ENCODE data around the gene LCN6.
"Not testable (repeated sequence)": the region's sequence is repeated elsewhere in the genome, so short reads cannot be mapped to it uniquely, and the experiment has no call there.

LCN6 gene

GRCh38 chr9:136759001-136759400, 10.7 kb upstream of the LCN6 start:
- DNase-seq: no peak

DNA sequence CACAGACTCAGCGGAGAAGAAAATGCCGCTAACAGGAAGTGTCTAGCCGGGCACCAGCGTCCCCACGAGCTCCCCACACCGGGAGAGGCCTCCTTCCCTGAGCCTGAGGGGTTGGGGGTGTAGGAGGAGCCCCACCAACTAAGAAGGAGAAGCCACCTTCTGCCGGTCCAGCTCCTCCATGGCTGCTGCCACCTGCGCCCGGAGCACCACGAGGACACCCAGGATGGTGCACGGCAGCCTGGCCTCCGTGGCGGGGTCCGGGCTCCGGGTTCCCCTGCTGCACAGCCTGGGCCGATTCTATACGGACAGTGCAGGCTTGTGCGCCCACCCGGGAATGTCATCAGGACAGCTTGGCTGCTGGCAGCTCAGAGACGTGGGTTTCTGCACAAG, 9.4 kb upstream of the LCN6 start:
- no peak for DNase-seq

- no peak for DNase-seq
These were observed 9.0 kb upstream of the LCN6 start for GRCh38 chr9:136757328-136757727.

DNA sequence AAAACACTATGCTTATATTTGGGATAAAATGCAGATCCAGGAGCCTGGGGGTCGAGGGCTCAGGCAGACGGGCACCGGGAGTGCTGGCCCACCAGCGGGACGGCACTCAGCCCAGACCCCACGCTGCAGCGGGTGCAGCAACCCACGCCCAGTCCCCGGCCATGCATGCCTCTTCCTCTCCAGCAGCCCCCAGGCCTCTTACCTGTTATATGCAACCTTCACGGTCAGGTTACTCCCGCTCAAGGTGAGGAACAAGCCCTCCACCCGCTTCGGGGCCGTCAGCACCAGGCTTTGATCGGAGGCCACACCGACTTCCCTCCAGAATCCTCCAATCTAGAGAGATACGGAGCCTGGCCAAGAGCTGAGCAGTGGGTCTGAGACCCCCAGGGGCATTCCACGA, 8.5 kb upstream of the LCN6 start:
- no peak for DNase-seq

- DNase-seq: no peak
These were observed 7.8 kb upstream of the LCN6 start for GRCh38 chr9:136756134-136756438.

- not testable (repeated sequence) for DNase-seq
These were observed 7.2 kb upstream of the LCN6 start for GRCh38 chr9:136755302-136756133.

DNA sequence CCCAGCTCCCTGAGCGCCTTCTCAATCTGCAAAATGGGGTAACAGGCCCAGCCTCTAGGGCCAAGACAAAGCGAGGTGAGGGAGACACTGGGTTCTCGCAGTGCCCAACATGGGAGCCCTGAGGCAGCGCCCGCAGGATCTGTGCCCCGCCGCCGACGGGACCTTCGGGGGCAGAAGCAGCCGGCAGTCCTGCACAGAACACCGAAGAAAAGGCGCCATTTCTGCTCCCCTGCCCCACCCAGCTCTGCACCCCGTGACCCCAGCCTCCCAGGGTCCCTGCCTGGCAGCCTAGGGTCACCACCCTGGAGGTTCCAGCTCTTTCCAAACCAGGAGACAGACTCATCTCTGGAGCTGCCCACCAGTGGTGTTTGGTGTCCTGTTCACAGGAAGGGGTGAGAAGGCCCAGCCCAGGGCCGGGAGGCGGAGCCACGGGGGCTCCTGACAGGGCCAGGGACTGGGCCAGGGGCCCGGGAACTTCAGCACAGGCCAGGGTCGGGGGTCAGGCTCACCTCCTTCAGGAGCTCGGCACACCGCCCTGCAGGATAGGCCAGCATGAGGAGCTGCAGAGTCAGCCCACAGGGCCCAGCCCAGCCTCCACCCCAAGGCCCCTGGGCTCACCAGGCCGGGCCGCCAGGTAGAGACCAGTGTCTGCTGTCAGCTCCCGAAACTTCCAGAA, 6.4 kb upstream of the LCN6 start:
- no peak for DNase-seq

- no peak for DNase-seq
These were observed 5.8 kb upstream of the LCN6 start for GRCh38 chr9:136754059-136754572.

GRCh38 chr9:136753371-136754058, 5.2 kb upstream of the LCN6 start:
- DNase-seq: no peak

DNA sequence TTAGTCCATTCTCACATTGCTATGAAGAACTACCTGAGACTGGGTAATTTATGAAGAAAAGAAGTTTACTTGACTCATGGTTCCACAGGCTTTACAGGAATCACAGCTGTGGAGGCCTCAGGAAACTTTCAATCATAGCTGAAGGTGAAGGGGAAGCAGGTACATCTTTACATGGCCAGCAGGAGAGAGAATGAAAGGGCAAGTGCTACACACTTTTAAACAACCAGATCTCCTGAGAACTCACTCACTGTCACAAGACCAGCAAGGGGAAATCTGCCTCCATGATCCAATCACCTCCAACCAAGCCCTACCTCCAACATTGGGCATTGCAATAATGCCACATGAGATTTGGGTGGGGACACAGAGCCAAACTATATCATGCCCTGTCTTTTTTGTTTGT, 3.5 kb upstream of the LCN6 start:
- no peak for DNase-seq

DNA sequence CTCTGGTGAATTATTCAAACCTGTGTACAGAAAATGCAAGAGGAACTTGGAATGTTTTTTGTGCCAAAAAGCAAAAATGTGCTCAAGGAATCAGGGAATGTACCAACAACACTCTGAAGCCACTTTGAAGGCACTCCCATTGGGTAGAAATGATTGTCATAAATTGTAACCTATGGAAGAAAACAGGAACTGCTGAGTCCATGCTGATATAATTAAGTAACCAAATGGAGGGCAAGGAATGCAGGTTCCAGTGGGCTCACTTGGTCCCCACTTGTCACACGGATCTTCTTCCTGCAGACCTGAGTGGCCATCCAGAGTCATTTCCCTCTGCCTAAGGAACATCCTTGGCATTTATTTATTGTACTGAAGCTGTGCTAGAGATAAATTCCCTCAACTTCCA, 2.9 kb upstream of the LCN6 start:
- no peak for DNase-seq

DNA sequence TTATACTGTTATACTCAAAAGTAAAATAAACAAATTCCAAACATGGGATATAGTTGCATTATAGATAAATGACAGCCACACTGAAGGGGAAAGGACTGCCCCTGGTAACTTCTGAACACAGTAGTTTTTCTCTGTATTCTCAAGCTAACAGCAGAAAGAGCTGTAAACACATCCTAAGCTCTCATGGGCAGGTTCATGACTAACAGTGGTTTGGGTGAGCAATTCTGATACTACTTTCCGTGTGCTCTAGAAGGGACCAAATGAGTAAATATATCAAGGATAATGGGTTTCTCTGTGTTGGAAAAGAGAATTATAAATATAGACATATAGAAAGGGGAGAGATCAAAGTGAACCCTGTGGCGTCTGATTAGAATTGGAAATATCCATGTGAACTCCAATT, 2.2 kb upstream of the LCN6 start:
- no peak for DNase-seq

DNA sequence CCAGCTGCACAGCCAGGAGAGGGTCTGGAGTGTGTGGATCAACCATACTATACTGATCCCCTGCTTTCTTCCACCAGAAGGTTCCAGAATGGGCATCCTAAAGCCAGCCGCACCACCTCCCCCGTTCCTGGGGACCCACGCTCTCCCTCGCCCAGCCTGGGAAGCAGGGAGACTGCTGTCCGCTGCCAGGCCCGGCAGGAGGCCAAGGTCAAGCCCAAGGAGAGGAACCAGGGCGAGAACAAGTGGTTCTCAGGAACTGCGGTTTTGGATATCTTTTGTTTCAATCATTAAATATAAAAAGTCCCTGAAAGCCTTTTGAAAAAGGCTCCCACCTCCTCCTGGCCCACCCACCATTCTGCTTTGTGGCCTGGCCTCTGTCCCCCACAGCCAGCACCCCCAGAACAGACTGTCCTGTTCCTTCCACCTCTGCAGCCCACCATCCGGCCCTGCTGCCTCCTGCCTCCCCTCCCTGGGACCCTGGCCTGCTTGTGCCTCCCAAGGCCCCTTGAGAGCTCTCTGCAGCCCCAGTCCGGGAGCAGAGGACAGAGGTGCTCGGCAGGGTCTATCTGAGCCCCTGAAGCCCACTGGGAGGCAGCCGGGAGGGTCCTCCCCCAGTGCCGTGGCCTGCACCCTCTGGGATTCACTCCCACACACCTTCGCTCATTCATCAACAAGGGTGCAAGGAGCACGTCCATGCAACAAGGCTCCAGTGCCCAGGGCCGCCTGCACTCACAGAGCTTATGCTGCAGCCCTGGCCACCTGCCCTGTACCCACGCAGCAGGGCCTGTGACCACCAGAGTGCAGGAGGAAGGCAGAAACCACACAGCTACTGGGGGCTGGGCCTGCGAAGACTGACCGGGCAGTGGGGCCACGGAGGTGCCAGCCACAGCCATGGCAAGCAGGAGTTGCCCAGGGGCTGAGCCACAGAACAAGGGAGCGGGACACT, 614 bp upstream of the LCN6 start:
- no peak for DNase-seq

- DNase-seq: no peak
These were observed 914 bp downstream of the LCN6 start for GRCh38 chr9:136747161-136748060.

- no peak for DNase-seq
These were observed 1.7 kb downstream of the LCN6 start for GRCh38 chr9:136746621-136747020.

DNA sequence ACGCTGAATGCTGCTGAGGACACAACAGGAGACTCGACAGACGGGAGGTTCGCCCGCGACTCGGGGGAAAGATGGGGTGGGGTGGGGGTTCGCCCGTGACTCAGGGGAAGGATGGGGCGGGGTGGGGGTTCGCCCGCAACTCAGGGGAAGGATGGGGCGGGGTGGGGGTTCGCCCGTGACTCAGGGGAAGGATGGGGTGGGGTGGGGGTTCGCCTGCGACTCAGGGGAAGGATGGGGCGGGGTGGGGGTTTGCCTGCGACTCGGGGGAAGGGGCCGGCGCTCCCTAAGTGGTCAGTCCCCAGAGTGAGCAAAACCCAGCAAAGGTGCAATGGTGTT, 2.2 kb downstream of the LCN6 start:
- DNase-seq: no peak

DNA sequence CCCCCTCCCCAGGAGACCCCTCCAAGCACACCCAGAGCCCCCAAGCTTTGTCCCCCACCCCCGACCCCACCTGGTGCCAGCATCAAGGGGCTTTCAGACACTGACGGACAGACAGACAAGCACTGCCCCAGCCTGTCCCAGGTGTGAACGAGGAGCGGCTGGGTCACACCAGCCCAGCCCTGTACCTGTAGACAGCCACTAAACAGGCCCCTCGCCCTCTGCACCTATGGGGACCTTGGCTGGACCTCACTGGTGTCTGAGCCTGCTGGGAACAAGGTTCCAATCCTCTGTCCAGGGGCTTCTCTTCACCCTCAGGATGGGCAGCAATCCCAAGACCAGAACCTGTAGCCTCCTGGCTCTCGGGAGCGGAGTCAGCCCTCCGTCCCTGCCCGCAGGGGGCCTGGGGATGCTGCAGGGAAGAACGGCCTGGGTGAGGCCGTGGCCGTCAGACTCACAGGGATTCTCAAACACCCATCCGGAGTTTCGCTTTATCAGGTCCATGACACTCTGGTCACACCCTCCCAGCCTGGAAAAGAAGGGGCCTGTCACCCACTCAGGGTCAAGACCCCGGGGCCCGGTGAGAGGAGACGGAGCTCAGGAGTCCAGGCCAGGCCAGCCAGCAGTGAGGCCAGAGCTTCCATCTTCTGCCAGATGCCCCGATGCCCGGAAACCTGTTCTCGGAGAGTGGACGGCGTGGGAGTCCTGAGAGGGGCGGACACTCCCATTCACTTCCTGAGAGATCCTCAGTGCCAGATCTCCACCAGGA, 2.8 kb downstream of the LCN6 start:
- DNase-seq: no peak

DNA sequence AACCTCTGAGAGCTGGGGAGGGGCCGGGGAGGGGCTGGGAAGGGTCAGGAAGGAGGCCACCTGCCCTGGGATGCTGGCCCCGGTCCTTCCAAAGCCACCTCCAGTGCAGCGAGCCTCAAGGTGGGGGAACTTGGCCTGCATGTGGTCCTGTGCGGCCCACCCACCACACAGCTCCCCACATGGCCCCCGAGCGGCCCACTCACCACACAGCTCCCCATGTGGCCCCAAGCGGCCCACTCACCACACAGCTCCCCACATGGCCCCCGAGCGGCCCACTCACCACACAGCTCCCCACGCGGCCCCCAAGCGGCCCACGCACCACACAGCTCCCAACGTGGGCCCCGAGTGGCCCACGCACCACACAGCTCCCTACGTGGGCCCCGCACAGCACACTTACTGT, 3.6 kb downstream of the LCN6 start:
- no peak for DNase-seq

DNA sequence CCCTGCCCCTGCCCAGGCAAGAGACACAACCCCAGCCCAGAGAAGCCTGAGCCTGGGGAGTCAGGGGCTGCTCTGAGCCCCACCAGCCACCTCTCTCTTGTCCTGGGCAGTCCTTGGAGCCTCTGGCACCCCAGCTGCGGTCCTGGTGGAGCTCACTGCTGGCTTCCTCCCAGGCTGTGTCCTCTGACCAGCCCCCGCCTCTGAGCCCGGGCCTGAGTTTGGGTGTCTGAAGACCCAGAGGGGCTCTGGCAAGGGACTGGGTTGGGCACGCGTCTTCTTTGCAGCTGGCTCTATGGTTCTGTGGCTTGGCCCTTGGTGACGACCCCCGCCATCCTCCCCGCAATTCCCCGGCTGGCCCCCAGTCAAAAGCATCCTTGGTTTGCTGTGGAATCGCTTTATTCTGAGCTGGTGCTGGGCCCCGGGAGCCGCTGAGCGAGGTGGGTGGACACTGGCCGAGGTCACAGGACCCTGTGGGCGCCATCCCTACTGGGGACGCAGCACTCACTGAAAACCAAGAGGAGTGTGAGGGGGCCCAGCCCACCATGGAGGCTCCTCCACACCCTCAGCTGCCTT, 4.6 kb downstream of the LCN6 start:
- DNase-seq: no peak

DNA sequence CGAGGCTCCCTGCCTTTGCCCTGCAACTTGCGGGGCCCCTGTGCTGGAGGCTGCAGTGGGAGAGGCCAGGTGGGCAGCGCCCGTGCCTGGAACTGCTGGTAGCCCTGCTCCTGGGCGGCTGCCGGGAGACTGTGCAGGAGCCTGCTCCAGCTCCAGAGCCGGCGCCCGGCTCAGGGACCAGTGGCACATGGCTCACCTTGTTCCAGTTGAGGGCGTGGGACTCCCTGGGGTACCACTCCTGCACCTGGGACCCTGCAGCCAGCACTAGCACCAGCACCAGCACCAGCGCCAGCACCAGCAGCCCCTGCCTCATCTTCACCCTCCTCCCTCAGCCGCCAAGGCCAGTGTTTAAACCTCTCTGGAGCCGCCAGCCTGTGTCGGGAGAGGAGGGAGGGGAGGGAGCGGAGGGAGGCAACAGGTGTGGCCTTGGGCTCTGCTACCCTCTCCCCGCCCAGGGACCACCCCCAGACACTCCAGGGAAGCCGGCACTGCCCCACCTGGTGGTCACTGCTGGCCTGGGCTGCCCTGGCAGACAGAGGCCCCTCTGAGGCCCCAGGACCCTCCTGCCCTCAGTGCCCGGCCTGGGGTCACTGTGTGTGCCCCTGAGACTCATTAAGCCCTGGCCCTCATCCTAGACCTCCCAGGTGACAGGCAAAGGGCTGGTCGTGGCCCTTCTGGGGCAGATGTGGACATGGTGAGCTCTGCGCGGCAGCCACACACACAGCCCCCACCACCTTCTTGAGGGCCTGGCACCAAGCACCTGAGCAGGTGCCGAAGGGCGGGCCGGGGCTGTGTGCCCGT, 5.5 kb downstream of the LCN6 start, which contains the start of gene LCN10:
LCN10 (minus strand) TSS at position 350 of the 801 bp plus-strand sequence; CDS start at position 313, 37 bp downstream.
- DNase-seq: no peak

Measured in NCI-H2171 (cell line).